Neural progenitor cell (in vitro differentiated cells): ENCODE results near the gene UBQLN1.

Source experiments
- EZH2 ChIP-seq: fragments of 200-600 bp; sonication (generic); IDR thresholded peaks from 2 replicates; pipeline ENCODE4 v1.6.1; 2017; ENCODE audit warnings: antibody characterized with exemption, mild to moderate bottlenecking, moderate library complexity
- EZH2phosphoT487 ChIP-seq: fragments of 200-600 bp; sonication (generic); IDR thresholded peaks from 2 replicates; pipeline ENCODE4 v1.6.1; 2017; ENCODE audit warnings: antibody characterized with exemption
- TF ChIP-seq, protein P1 (sequence below): fragments of 200-600 bp; sonication (generic); IDR thresholded peaks from 2 replicates; pipeline ENCODE4 v1.5.1; 2017; ENCODE audit warnings: antibody characterized with exemption, mild to moderate bottlenecking

GRCh38 chr9:83636813-83637212 lies 70.9 kb downstream of the UBQLN1 start:
- no peak for TF ChIP-seq EZH2
- TF ChIP-seq, protein P1, sequence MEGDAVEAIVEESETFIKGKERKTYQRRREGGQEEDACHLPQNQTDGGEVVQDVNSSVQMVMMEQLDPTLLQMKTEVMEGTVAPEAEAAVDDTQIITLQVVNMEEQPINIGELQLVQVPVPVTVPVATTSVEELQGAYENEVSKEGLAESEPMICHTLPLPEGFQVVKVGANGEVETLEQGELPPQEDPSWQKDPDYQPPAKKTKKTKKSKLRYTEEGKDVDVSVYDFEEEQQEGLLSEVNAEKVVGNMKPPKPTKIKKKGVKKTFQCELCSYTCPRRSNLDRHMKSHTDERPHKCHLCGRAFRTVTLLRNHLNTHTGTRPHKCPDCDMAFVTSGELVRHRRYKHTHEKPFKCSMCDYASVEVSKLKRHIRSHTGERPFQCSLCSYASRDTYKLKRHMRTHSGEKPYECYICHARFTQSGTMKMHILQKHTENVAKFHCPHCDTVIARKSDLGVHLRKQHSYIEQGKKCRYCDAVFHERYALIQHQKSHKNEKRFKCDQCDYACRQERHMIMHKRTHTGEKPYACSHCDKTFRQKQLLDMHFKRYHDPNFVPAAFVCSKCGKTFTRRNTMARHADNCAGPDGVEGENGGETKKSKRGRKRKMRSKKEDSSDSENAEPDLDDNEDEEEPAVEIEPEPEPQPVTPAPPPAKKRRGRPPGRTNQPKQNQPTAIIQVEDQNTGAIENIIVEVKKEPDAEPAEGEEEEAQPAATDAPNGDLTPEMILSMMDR: no peak
- TF ChIP-seq EZH2phosphoT487: no peak
